RPMI7951 (cell line): ENCODE data around the gene TMEM106C. TPM values are rescaled to one million over a fixed set of nuclear protein-coding genes. Genes with fewer than 3 reads are reported as not detected.
"Not testable (repeated sequence)": the region's sequence is repeated elsewhere in the genome, so short reads cannot be mapped to it uniquely, and the experiment has no call there.

ENCODE experiments used
- DNase-seq: peaks from one replicate; pipeline ENCODE4 v3.0.0-alpha.2; 2012; ENCODE audit warnings: low read depth
- total RNA-seq: library from RNA; depleted of rRNA; stranded (reverse); fragments of >200 nt; shearing (Covaris generic); gene quantifications from 2 replicates; pipeline ENCODE4 v1.2.3, GENCODE V29; 2014

TMEM106C gene
- total RNA-seq, 1 experiment from 2014 or later, result 237 TPM

GRCh38 chr12:47949441-47950341, 13.7 kb upstream of the TMEM106C start:
- peak; percentile 76 for DNase-seq

- DNase-seq, result peak; percentile 53
These were observed 12.4 kb upstream of the TMEM106C start for GRCh38 chr12:47950856-47951468.

GRCh38 chr12:47954058-47954457, 9.3 kb upstream of the TMEM106C start:
- no peak for DNase-seq

- no peak for DNase-seq
These were observed 8.8 kb upstream of the TMEM106C start for GRCh38 chr12:47954467-47955045.

GRCh38 chr12:47955059-47955458, 8.3 kb upstream of the TMEM106C start:
- no peak for DNase-seq

GRCh38 chr12:47957671-47958070, 5.7 kb upstream of the TMEM106C start:
- not testable (repeated sequence) for DNase-seq

- DNase-seq, result no peak
These were observed 1.2 kb upstream of the TMEM106C start for GRCh38 chr12:47962198-47962597.

- no peak for DNase-seq
These were observed 821 bp downstream of the TMEM106C start for GRCh38 chr12:47964106-47964728.

- no peak for DNase-seq
These were observed 2.2 kb downstream of the TMEM106C start for GRCh38 chr12:47965581-47965980.

- no peak for DNase-seq
These were observed 4.3 kb downstream of the TMEM106C start for GRCh38 chr12:47967461-47968321.

GRCh38 chr12:47969845-47970244, 6.4 kb downstream of the TMEM106C start:
- no peak for DNase-seq

- DNase-seq, result no peak
These were observed 7.4 kb downstream of the TMEM106C start for GRCh38 chr12:47970843-47971242.

GRCh38 chr12:47972895-47973294, 9.5 kb downstream of the TMEM106C start:
- no peak for DNase-seq

- DNase-seq, result no peak
These were observed 10.5 kb downstream of the TMEM106C start for GRCh38 chr12:47973870-47974269.

GRCh38 chr12:47975036-47975620, 11.7 kb downstream of the TMEM106C start:
- DNase-seq, result no peak

GRCh38 chr12:47975816-47976215, 12.4 kb downstream of the TMEM106C start:
- DNase-seq, result no peak

GRCh38 chr12:47977046-47977771, 13.8 kb downstream of the TMEM106C start:
- no peak for DNase-seq

GRCh38 chr12:47977772-47978597, 14.6 kb downstream of the TMEM106C start:
- DNase-seq, result no peak

- no peak for DNase-seq
These were observed 15.1 kb downstream of the TMEM106C start for GRCh38 chr12:47978598-47978873.

GRCh38 chr12:47979166-47979565, 15.8 kb downstream of the TMEM106C start:
- no peak for DNase-seq
